SK-N-SH treated with all-trans-retinoic acid at 6 μM for 48 hours (cell line): ENCODE data around the gene PXYLP1.

ENCODE experiments used
- ATAC-seq: fragments of 200-7000 bp; cut with Tn5 transposase; 3 replicates; pipeline ENCODE4 v1.9.1; 2020; ENCODE audit warnings: mild to moderate bottlenecking, moderate library complexity
- ARNTL ChIP-seq: fragments of 450-650 bp; formaldehyde crosslinking; IDR thresholded peaks from 2 replicates; pipeline ENCODE4 v1.5.0; 2020; ENCODE audit warnings: low read depth, mild to moderate bottlenecking, moderate library complexity, borderline replicate concordance
- BACH2 ChIP-seq: fragments of 250-450 bp; sonication (Bioruptor Pico); IDR thresholded peaks from 2 replicates; pipeline ENCODE4 v1.9.0; 2021; ENCODE audit warnings: mild to moderate bottlenecking, borderline replicate concordance
- CREB5 ChIP-seq: fragments of 250-450 bp; sonication (Bioruptor Pico); IDR thresholded peaks from 2 replicates; pipeline ENCODE4 v1.5.1; 2020; ENCODE audit warnings: low read depth, mild to moderate bottlenecking, moderate library complexity
- CSDC2 ChIP-seq: fragments of 250-450 bp; sonication (Bioruptor Pico); IDR thresholded peaks from 2 replicates; pipeline ENCODE4 v1.5.0; 2020; ENCODE audit warnings: mild to moderate bottlenecking, moderate library complexity
- CSRNP3 ChIP-seq: fragments of 250-450 bp; sonication (Bioruptor Pico); IDR thresholded peaks from 2 replicates; pipeline ENCODE4 v1.5.1; 2021; ENCODE audit warnings: mild to moderate bottlenecking, moderate library complexity
- ESRRG ChIP-seq: fragments of 250-450 bp; sonication (Bioruptor Pico); IDR thresholded peaks from 2 replicates; pipeline ENCODE4 v1.6.1; 2021; ENCODE audit warnings: mild to moderate bottlenecking
- GLIS3 ChIP-seq: fragments of 250-450 bp; sonication (Bioruptor Pico); IDR thresholded peaks from 2 replicates; pipeline ENCODE4 v1.5.0; 2020; ENCODE audit warnings: mild to moderate bottlenecking, moderate library complexity
- ISL1 ChIP-seq: fragments of 250-450 bp; sonication (Bioruptor Pico); IDR thresholded peaks from 2 replicates; pipeline ENCODE4 v2.1.2; 2022; ENCODE audit warnings: mild to moderate bottlenecking, moderate library complexity
- OSR1 ChIP-seq: fragments of 250-450 bp; sonication (Bioruptor Pico); IDR thresholded peaks from 2 replicates; pipeline ENCODE4 v1.8.0; 2022; ENCODE audit warnings: moderate library complexity, mild to moderate bottlenecking, inconsistent platforms
- PATZ1 ChIP-seq: fragments of 250-450 bp; sonication (Bioruptor Pico); IDR thresholded peaks from 2 replicates; pipeline ENCODE4 v1.8.0; 2020; ENCODE audit warnings: mild to moderate bottlenecking, moderate library complexity, borderline replicate concordance
- POU6F1 ChIP-seq: fragments of 250-450 bp; sonication (Bioruptor Pico); IDR thresholded peaks from 2 replicates; pipeline ENCODE4 v1.8.0; 2021; ENCODE audit warnings: low read depth, mild to moderate bottlenecking, moderate library complexity, borderline replicate concordance
- PPARA ChIP-seq: fragments of 250-450 bp; sonication (Bioruptor Pico); IDR thresholded peaks from 2 replicates; pipeline ENCODE4 v1.5.0; 2020; ENCODE audit warnings: mild to moderate bottlenecking, borderline replicate concordance
- RARB ChIP-seq: fragments of 250-450 bp; sonication (Bioruptor Pico); IDR thresholded peaks from 2 replicates; pipeline ENCODE4 v1.8.0; 2021; ENCODE audit warnings: mild to moderate bottlenecking, moderate library complexity
- SNAI2 ChIP-seq: fragments of 250-450 bp; sonication (Bioruptor Pico); IDR thresholded peaks from 2 replicates; pipeline ENCODE4 v1.5.0; 2020; ENCODE audit warnings: mild to moderate bottlenecking, moderate library complexity
- TCF4 ChIP-seq: fragments of 250-450 bp; sonication (Bioruptor Pico); IDR thresholded peaks from 2 replicates; pipeline ENCODE4 v1.8.0; 2021; ENCODE audit warnings: mild to moderate bottlenecking, moderate library complexity, borderline replicate concordance
- TOX ChIP-seq: fragments of 250-450 bp; sonication (Bioruptor Pico); IDR thresholded peaks from 2 replicates; pipeline ENCODE4 v1.8.0; 2021; ENCODE audit warnings: mild to moderate bottlenecking, moderate library complexity, borderline replicate concordance
- TSHZ2 ChIP-seq: fragments of 250-450 bp; sonication (Bioruptor Pico); IDR thresholded peaks from 2 replicates; pipeline ENCODE4 v1.5.0; 2020; ENCODE audit warnings: mild to moderate bottlenecking, moderate library complexity
- ZC3H10 ChIP-seq: fragments of 250-450 bp; sonication (Bioruptor Pico); IDR thresholded peaks from 2 replicates; pipeline ENCODE4 v1.5.1; 2021; ENCODE audit warnings: mild to moderate bottlenecking, moderate library complexity
- ZFP3 ChIP-seq: fragments of 250-450 bp; sonication (Bioruptor Pico); IDR thresholded peaks from 2 replicates; pipeline ENCODE4 v1.5.0; 2020; ENCODE audit warnings: mild to moderate bottlenecking, moderate library complexity
- ZFP30 ChIP-seq: fragments of 450-650 bp; formaldehyde crosslinking; IDR thresholded peaks from 2 replicates; pipeline ENCODE4 v1.5.0; 2022; ENCODE audit warnings: mild to moderate bottlenecking, moderate library complexity
- ZNF565 ChIP-seq: fragments of 450-650 bp; formaldehyde crosslinking; conservative IDR thresholded peaks from 2 replicates; pipeline ENCODE4 v1.5.0; 2020; ENCODE audit warnings: low read depth, mild to moderate bottlenecking, moderate library complexity
- ZNF70 ChIP-seq: fragments of 450-650 bp; formaldehyde crosslinking; IDR thresholded peaks from 2 replicates; pipeline ENCODE4 v1.5.0; 2020; ENCODE audit warnings: mild to moderate bottlenecking, moderate library complexity
- ZNF8 ChIP-seq: fragments of 450-650 bp; formaldehyde crosslinking; IDR thresholded peaks from 2 replicates; pipeline ENCODE4 v1.5.0; 2020; ENCODE audit warnings: mild to moderate bottlenecking, moderate library complexity

Gene PXYLP1

GRCh38 chr3:141246958-141247301 is 15.3 kb downstream of the PXYLP1 start:
- no peak for TF ChIP-seq TOX (CRISPR knock-in tag)
- TF ChIP-seq ZFP3 (CRISPR knock-in tag), result no peak
- no peak for TF ChIP-seq PPARA (CRISPR knock-in tag)
- no peak for TF ChIP-seq ZNF565
- no peak for TF ChIP-seq RARB (CRISPR knock-in tag)
- no peak for TF ChIP-seq GLIS3 (CRISPR knock-in tag)
- no peak for TF ChIP-seq POU6F1
- no peak for TF ChIP-seq ZC3H10 (CRISPR knock-in tag)
- TF ChIP-seq PATZ1, result no peak
- TF ChIP-seq ESRRG (CRISPR knock-in tag), result no peak
- no peak for TF ChIP-seq ISL1 (CRISPR knock-in tag)
- no peak for TF ChIP-seq ZFP30 (CRISPR knock-in tag)
- TF ChIP-seq CSRNP3 (CRISPR knock-in tag), result no peak
- TF ChIP-seq OSR1 (CRISPR knock-in tag), result no peak
- TF ChIP-seq SNAI2 (CRISPR knock-in tag), result no peak
- no peak for TF ChIP-seq ZNF8 (CRISPR knock-in tag)
- no peak for TF ChIP-seq ARNTL (CRISPR knock-in tag)
- no peak for TF ChIP-seq TCF4
- TF ChIP-seq CREB5 (CRISPR knock-in tag), result no peak
- no peak for TF ChIP-seq ZNF70
- TF ChIP-seq, all 23 proteins: peak for 0
- no peak for ATAC-seq

GRCh38 chr3:141248064-141248463 is 16.4 kb downstream of the PXYLP1 start:
- ATAC-seq, result no peak
- TF ChIP-seq ZC3H10 (CRISPR knock-in tag) (no peak), GLIS3 (CRISPR knock-in tag) (no peak), ZNF8 (CRISPR knock-in tag) (no peak), OSR1 (CRISPR knock-in tag) (no peak), ESRRG (CRISPR knock-in tag) (no peak), ZNF565 (no peak), CSRNP3 (CRISPR knock-in tag) (no peak), ZFP30 (CRISPR knock-in tag) (no peak), PATZ1 (no peak), ISL1 (CRISPR knock-in tag) (no peak), TCF4 (no peak), TOX (CRISPR knock-in tag) (no peak), BACH2 (CRISPR knock-in tag) (no peak), SNAI2 (CRISPR knock-in tag) (no peak)

- no peak for TF ChIP-seq TCF4
- no peak for TF ChIP-seq OSR1 (CRISPR knock-in tag)
- no peak for TF ChIP-seq ZC3H10 (CRISPR knock-in tag)
- no peak for TF ChIP-seq TSHZ2 (CRISPR knock-in tag)
- TF ChIP-seq CSDC2 (CRISPR knock-in tag), result no peak
- no peak for TF ChIP-seq GLIS3 (CRISPR knock-in tag)
- no peak for TF ChIP-seq ZFP3 (CRISPR knock-in tag)
- no peak for TF ChIP-seq ISL1 (CRISPR knock-in tag)
- TF ChIP-seq ESRRG (CRISPR knock-in tag), result no peak
- no peak for TF ChIP-seq RARB (CRISPR knock-in tag)
- TF ChIP-seq BACH2 (CRISPR knock-in tag), result no peak
- TF ChIP-seq CREB5 (CRISPR knock-in tag), result no peak
- TF ChIP-seq TOX (CRISPR knock-in tag), result no peak
- ATAC-seq, result no peak
Observed at GRCh38 chr3:141249041-141249440, 17.4 kb downstream of the PXYLP1 start.
